Measurements from ENCODE around the gene MATN1.

Gene MATN1

DNA sequence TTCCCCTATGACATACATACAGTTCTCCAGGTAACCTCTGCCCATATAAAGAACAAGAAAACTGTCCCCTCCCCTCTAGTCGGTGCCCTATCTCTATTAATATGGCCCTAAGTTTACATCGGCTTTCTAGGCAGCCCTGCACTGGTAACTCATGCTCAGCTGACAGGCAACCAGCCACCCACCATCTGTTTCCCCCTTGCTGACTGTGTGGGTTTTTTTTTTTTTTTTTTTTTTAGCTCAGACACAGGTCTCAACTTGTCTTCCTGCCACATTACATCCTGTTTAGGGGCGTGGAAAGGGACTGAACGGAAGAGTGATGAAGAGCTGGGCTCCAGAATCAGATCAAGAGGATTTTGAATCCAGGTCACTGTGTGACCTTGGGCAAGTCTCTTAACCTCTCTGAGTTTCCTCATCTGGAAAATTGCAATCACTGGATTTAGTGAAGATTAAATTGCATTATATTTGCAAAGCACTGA is 20.2 kb upstream of the MATN1 start:
- peak overlapping the region; percentile 53 for H3K27ac ChIP-seq (ENCODE audit: low read depth, low read length, poor library complexity, severe bottlenecking)
- peaks cover 24% of the 10 kb centered on the region for H3K36me3 ChIP-seq (ENCODE audit: insufficient read depth, low read length)
- H3F3A ChIP-seq (ENCODE audit: insufficient read depth, low read length), result no peaks in the 10 kb centered on the region
- no peaks in the 10 kb centered on the region for H3K9me2 ChIP-seq (ENCODE audit: low read depth, low read length)
- peak overlapping the region; percentile 20; the same call in 1 of the 2 replicates for H3K4me2 ChIP-seq (ENCODE audit: low read length)
- no peaks in the 10 kb centered on the region for H3K79me2 ChIP-seq (ENCODE audit: insufficient read depth, low read length)
- TF ChIP-seq, protein P1, sequence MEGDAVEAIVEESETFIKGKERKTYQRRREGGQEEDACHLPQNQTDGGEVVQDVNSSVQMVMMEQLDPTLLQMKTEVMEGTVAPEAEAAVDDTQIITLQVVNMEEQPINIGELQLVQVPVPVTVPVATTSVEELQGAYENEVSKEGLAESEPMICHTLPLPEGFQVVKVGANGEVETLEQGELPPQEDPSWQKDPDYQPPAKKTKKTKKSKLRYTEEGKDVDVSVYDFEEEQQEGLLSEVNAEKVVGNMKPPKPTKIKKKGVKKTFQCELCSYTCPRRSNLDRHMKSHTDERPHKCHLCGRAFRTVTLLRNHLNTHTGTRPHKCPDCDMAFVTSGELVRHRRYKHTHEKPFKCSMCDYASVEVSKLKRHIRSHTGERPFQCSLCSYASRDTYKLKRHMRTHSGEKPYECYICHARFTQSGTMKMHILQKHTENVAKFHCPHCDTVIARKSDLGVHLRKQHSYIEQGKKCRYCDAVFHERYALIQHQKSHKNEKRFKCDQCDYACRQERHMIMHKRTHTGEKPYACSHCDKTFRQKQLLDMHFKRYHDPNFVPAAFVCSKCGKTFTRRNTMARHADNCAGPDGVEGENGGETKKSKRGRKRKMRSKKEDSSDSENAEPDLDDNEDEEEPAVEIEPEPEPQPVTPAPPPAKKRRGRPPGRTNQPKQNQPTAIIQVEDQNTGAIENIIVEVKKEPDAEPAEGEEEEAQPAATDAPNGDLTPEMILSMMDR (IDR thresholded peaks at IDR 0.05; ENCODE audit: low read length), result no peak
- TF ChIP-seq EZH2 (IDR thresholded peaks at IDR 0.05; ENCODE audit: borderline replicate concordance, low read length), result no peak
- H3K9me3 ChIP-seq (ENCODE audit: low read length), result no peaks in the 10 kb centered on the region
- H4K20me1 ChIP-seq (ENCODE audit: insufficient read depth, low read length), result no peaks in the 10 kb centered on the region
- H3K4me1 ChIP-seq (ENCODE audit: insufficient read depth, low read length, severe bottlenecking), result peaks cover 46% of the 10 kb centered on the region
- no peak overlapping the region for H2AFZ ChIP-seq (ENCODE audit: low read length)
- peaks cover 5% of the 10 kb centered on the region; the same call in 1 of the 2 replicates for H3K27me3 ChIP-seq (ENCODE audit: insufficient read depth, low read length)
- no peak overlapping the region for H3K4me3 ChIP-seq (ENCODE audit: low read depth, low read length, poor library complexity, severe bottlenecking)
- H3K9ac ChIP-seq (ENCODE audit: low read length), result no peak overlapping the region

DNA sequence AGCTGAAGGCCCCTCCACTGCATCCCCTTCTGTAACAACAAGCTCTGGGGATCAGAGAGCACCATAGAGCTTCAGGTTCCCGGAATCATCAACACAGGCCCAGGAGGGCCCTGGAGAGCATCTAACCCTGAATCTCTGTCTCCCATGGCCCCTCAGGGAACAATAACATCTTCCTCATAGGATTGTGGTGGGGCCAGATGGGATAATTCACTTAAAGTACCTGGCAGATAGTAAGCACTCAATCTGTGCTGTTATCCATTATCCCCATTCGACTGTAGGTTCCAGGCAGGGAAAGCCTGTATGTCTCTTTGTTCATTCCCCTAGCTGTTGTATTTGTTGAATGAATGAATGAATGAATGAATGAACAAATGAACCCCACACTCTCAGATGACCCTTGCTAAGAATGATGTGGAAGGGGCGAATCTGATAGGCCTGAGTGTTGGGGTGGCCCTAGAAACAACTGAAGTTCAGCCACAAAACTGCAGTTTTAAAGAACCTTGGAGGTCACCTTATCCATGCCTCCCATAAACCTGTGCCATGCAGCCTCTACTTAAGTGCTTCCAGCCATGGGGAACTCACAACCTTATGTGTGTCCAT is 19.7 kb upstream of the MATN1 start:
- H3K4me1 ChIP-seq (ENCODE audit: insufficient read depth, low read length, severe bottlenecking), result peaks cover 40% of the 10 kb centered on the region
- TF ChIP-seq EZH2 (IDR thresholded peaks at IDR 0.05; ENCODE audit: borderline replicate concordance, low read length), result no peak
- TF ChIP-seq, protein P1 (IDR thresholded peaks at IDR 0.05; ENCODE audit: low read length), result no peak
- no peaks in the 10 kb centered on the region for H3K9me2 ChIP-seq (ENCODE audit: low read depth, low read length)
- H2AFZ ChIP-seq (ENCODE audit: low read length), result no peak overlapping the region
- no peaks in the 10 kb centered on the region for H3K9me3 ChIP-seq (ENCODE audit: low read length)
- peaks cover 27% of the 10 kb centered on the region for H3K36me3 ChIP-seq (ENCODE audit: insufficient read depth, low read length)
- H3K27me3 ChIP-seq (ENCODE audit: insufficient read depth, low read length), result peaks cover 5% of the 10 kb centered on the region; the same call in 1 of the 2 replicates
- H3K9ac ChIP-seq (ENCODE audit: low read length), result no peak overlapping the region
- H3F3A ChIP-seq (ENCODE audit: insufficient read depth, low read length), result no peaks in the 10 kb centered on the region
- H3K27ac ChIP-seq (ENCODE audit: low read depth, low read length, poor library complexity, severe bottlenecking), result no peak overlapping the region
- H4K20me1 ChIP-seq (ENCODE audit: insufficient read depth, low read length), result no peaks in the 10 kb centered on the region
- H3K4me2 ChIP-seq (ENCODE audit: low read length), result no peak overlapping the region
- no peak overlapping the region for H3K4me3 ChIP-seq (ENCODE audit: low read depth, low read length, poor library complexity, severe bottlenecking)
- no peaks in the 10 kb centered on the region for H3K79me2 ChIP-seq (ENCODE audit: insufficient read depth, low read length)

DNA sequence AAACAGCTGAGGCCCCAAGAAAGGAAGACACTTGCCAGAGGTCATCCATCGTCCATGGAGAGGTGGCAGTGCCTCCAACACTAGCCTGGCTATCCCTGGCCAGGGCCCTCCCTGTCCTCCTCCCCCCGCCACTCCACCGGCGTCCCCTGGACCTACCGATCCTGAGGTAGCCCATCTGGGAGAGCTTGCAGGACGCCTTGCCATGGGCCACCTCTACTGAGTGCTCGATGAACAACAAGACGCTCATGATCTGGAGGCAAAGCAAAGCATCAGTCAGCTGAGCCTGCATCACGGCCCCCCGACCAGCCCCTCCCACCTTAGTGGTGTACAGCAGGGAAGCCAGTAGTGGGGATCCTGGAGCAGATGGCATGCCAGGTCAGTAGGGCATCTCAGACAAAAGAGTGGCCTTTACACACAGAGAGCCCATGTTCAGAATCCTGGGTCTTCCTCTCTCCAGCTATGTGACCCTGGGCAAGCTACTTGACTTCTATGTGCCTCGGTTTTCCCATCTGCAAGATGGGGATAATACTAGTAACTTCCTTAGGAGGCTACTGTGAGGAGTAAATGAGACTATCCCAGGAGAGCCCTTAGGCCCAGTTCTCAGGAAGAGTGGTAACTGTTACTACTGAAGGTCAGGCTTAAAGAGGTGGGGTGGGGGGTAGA is 19.0 kb upstream of the MATN1 start:
- no peaks in the 10 kb centered on the region for H3K9me3 ChIP-seq (ENCODE audit: low read length)
- no peak overlapping the region for H2AFZ ChIP-seq (ENCODE audit: low read length)
- H3K4me1 ChIP-seq (ENCODE audit: insufficient read depth, low read length, severe bottlenecking), result peaks cover 34% of the 10 kb centered on the region
- H3K9ac ChIP-seq (ENCODE audit: low read length), result no peak overlapping the region
- peaks cover 27% of the 10 kb centered on the region for H3K36me3 ChIP-seq (ENCODE audit: insufficient read depth, low read length)
- H4K20me1 ChIP-seq (ENCODE audit: insufficient read depth, low read length), result no peaks in the 10 kb centered on the region
- H3K9me2 ChIP-seq (ENCODE audit: low read depth, low read length), result no peaks in the 10 kb centered on the region
- H3K79me2 ChIP-seq (ENCODE audit: insufficient read depth, low read length), result no peaks in the 10 kb centered on the region
- H3K27me3 ChIP-seq (ENCODE audit: insufficient read depth, low read length), result peaks cover 5% of the 10 kb centered on the region; the same call in 1 of the 2 replicates
- no peaks in the 10 kb centered on the region for H3F3A ChIP-seq (ENCODE audit: insufficient read depth, low read length)
- no peak overlapping the region for H3K4me2 ChIP-seq (ENCODE audit: low read length)
- H3K4me3 ChIP-seq (ENCODE audit: low read depth, low read length, poor library complexity, severe bottlenecking), result no peak overlapping the region
- TF ChIP-seq EZH2 (IDR thresholded peaks at IDR 0.05; ENCODE audit: borderline replicate concordance, low read length), result no peak
- TF ChIP-seq, protein P1 (IDR thresholded peaks at IDR 0.05; ENCODE audit: low read length), result no peak
- H3K27ac ChIP-seq (ENCODE audit: low read depth, low read length, poor library complexity, severe bottlenecking), result no peak overlapping the region
